Left renal cortex interstitium (tissue), 4 donors: Measurements from ENCODE around the gene ALK. TPM values are rescaled to one million over a fixed set of nuclear protein-coding genes. Genes with fewer than 3 reads are reported as not detected.
"Not testable (repeated sequence)": the region's sequence is repeated elsewhere in the genome, so short reads cannot be mapped to it uniquely, and the experiment has no call there.

Experiments used
- DNase-seq, 4 donors: peaks; one replicate each; pipeline ENCODE4 v3.0.0-alpha.2; 2013; ENCODE audit warnings: low read depth in 4 of 4, low spot score in 2 of 4, missing footprints in 1 of 4
- polyA plus RNA-seq, 4 donors: library from polyadenylated mRNA; unstranded; fragments of 120-200 nt; gene quantifications; one replicate each; pipeline ENCODE4 v1.2.1, GENCODE V29; 2013; ENCODE audit not compliant: insufficient read length in 4 of 4

The ALK gene
- polyA plus RNA-seq, 4 donors, result 0.24 to 0.68 (median 0.31) TPM

GRCh38 chr2:29762239-29762638 is 159.1 kb downstream of the ALK start:
- no peak for DNase-seq

GRCh38 chr2:29761278-29761677 is 160.1 kb downstream of the ALK start:
- DNase-seq, result no peak

GRCh38 chr2:29760008-29760407 is 161.4 kb downstream of the ALK start:
- DNase-seq, result no peak

- no peak for DNase-seq
These were observed 162.0 kb downstream of the ALK start for GRCh38 chr2:29759360-29759759.

GRCh38 chr2:29755829-29756228 is 165.6 kb downstream of the ALK start:
- DNase-seq, result no peak

GRCh38 chr2:29755233-29755632 is 166.2 kb downstream of the ALK start:
- no peak for DNase-seq

- DNase-seq, result no peak
These were observed 167.5 kb downstream of the ALK start for GRCh38 chr2:29753671-29754444.

GRCh38 chr2:29751390-29751789 is 170.0 kb downstream of the ALK start:
- no peak for DNase-seq

GRCh38 chr2:29750463-29750862 is 170.9 kb downstream of the ALK start:
- DNase-seq, result not testable (repeated sequence)

- no peak for DNase-seq
These were observed 171.5 kb downstream of the ALK start for GRCh38 chr2:29749843-29750242.

GRCh38 chr2:29749041-29749440 is 172.3 kb downstream of the ALK start:
- no peak for DNase-seq

GRCh38 chr2:29747786-29748470 is 173.5 kb downstream of the ALK start:
- DNase-seq, result no peak

- DNase-seq, result no peak
These were observed 176.4 kb downstream of the ALK start for GRCh38 chr2:29744976-29745375.

GRCh38 chr2:29743516-29743915 is 177.9 kb downstream of the ALK start:
- no peak for DNase-seq

- DNase-seq, result no peak
These were observed 178.7 kb downstream of the ALK start for GRCh38 chr2:29742656-29743055.

- no peak for DNase-seq
These were observed 180.3 kb downstream of the ALK start for GRCh38 chr2:29741132-29741531.

- DNase-seq, result no peak
These were observed 187.4 kb downstream of the ALK start for GRCh38 chr2:29733965-29734364.

GRCh38 chr2:29733213-29733612 is 188.2 kb downstream of the ALK start:
- DNase-seq, result no peak

GRCh38 chr2:29731948-29732347 is 189.4 kb downstream of the ALK start:
- DNase-seq, result no peak

GRCh38 chr2:29729932-29730331 is 191.5 kb downstream of the ALK start:
- DNase-seq, result no peak

- no peak for DNase-seq
These were observed 192.0 kb downstream of the ALK start for GRCh38 chr2:29729401-29729800.

- DNase-seq, result no peak
These were observed 194.4 kb downstream of the ALK start for GRCh38 chr2:29726976-29727375.
